H9 (cell line): Measurements from ENCODE around the gene SNX17. TPM values are rescaled to one million over a fixed set of nuclear protein-coding genes. Genes with fewer than 3 reads are reported as not detected.

Experiments
- DNase-seq: peaks from one replicate; pipeline ENCODE4 v3.0.0-alpha.2; 2017
- H2AFZ ChIP-seq: one replicate; pipeline ENCODE4 v1.6.1; 2013; ENCODE audit warnings: mild to moderate bottlenecking, low read length, control low read depth, moderate library complexity
- H2AK5ac ChIP-seq: 2 replicates; pipeline ENCODE4 v1.6.1; 2013; ENCODE audit warnings: low read length, control low read depth, mixed read lengths; ENCODE audit not compliant: insufficient read length
- H2BK120ac ChIP-seq: one replicate; pipeline ENCODE4 v1.6.1; 2013; ENCODE audit warnings: low read depth, mild to moderate bottlenecking, low read length, control low read depth, inconsistent platforms; ENCODE audit not compliant: poor library complexity, severe bottlenecking
- H2BK12ac ChIP-seq: 2 replicates; pipeline ENCODE4 v1.6.1; 2013; ENCODE audit warnings: low read length, control low read depth, mixed read lengths, low read depth; ENCODE audit not compliant: insufficient read length
- H2BK15ac ChIP-seq: 2 replicates; pipeline ENCODE4 v1.6.1; 2013; ENCODE audit warnings: low read depth, low read length, control low read depth
- H2BK20ac ChIP-seq: one replicate; pipeline ENCODE4 v1.6.1; 2013; ENCODE audit warnings: low read depth, mild to moderate bottlenecking, low read length, control low read depth, inconsistent platforms; ENCODE audit not compliant: poor library complexity, severe bottlenecking
- H2BK5ac ChIP-seq: 2 replicates; pipeline ENCODE4 v1.6.1; 2013; ENCODE audit warnings: low read length, control low read depth, mixed read lengths; ENCODE audit not compliant: insufficient read length
- H3K14ac ChIP-seq: 2 replicates; pipeline ENCODE4 v1.6.1; 2013; ENCODE audit warnings: low read length, control low read depth; ENCODE audit not compliant: insufficient read depth
- H3K18ac ChIP-seq: 2 replicates; pipeline ENCODE4 v1.6.1; 2013; ENCODE audit warnings: low read depth, mild to moderate bottlenecking, mixed read lengths, low read length, control low read depth; ENCODE audit not compliant: insufficient read length
- H3K23ac ChIP-seq: 2 replicates; pipeline ENCODE4 v1.6.1; 2013; ENCODE audit warnings: low read length, control low read depth, mixed read lengths, low read depth; ENCODE audit not compliant: insufficient read length
- H3K23me2 ChIP-seq: 2 replicates; pipeline ENCODE4 v1.6.1; 2013; ENCODE audit warnings: low read depth, mild to moderate bottlenecking, mixed read lengths, low read length, control low read depth; ENCODE audit not compliant: insufficient read length, poor library complexity, severe bottlenecking
- H3K27ac ChIP-seq: 2 replicates; pipeline ENCODE4 v1.5.1; 2013; ENCODE audit warnings: low read length, control low read depth, mixed read lengths, low read depth; ENCODE audit not compliant: insufficient read length
- H3K27me3 ChIP-seq: 2 replicates; pipeline ENCODE4 v1.6.1; 2013; ENCODE audit warnings: low read length, control low read depth, inconsistent platforms; ENCODE audit not compliant: insufficient read depth
- H3K4ac ChIP-seq: 2 replicates; pipeline ENCODE4 v1.6.1; 2013; ENCODE audit warnings: low read depth, mild to moderate bottlenecking, control low read depth, inconsistent platforms, low read length, moderate library complexity
- H3K4me1 ChIP-seq: 2 replicates; pipeline ENCODE4 v1.6.1; 2013; ENCODE audit warnings: low read length, control low read depth, inconsistent platforms; ENCODE audit not compliant: insufficient read depth
- H3K4me2 ChIP-seq: 2 replicates; pipeline ENCODE4 v1.6.1; 2013; ENCODE audit warnings: low read length, control low read depth, mixed read lengths; ENCODE audit not compliant: insufficient read length, insufficient read depth
- H3K56ac ChIP-seq: 2 replicates; pipeline ENCODE4 v1.6.1; 2013; ENCODE audit warnings: low read depth, mild to moderate bottlenecking, mixed read lengths, low read length, control low read depth; ENCODE audit not compliant: insufficient read length
- H3K79me1 ChIP-seq: 2 replicates; pipeline ENCODE4 v1.6.1; 2013; ENCODE audit warnings: low read depth, mild to moderate bottlenecking, moderate library complexity, low read length, control low read depth, inconsistent platforms; ENCODE audit not compliant: insufficient read depth, poor library complexity, severe bottlenecking
- H3K79me2 ChIP-seq: 2 replicates; pipeline ENCODE4 v1.6.1; 2013; ENCODE audit warnings: low read length, control low read depth, inconsistent platforms; ENCODE audit not compliant: insufficient read depth
- H3K9ac ChIP-seq: 2 replicates; pipeline ENCODE4 v1.6.1; 2013; ENCODE audit warnings: low read length, control low read depth, mixed read lengths; ENCODE audit not compliant: insufficient read length; ENCODE audit errors: extremely low read depth
- H3K9me3 ChIP-seq: one replicate; pipeline ENCODE4 v1.6.1; 2013; ENCODE audit warnings: low read depth, low read length, inconsistent platforms; ENCODE audit not compliant: control insufficient read depth
- H3T11ph ChIP-seq: one replicate; pipeline ENCODE4 v1.6.1; 2013; ENCODE audit warnings: mild to moderate bottlenecking, low read length, control low read depth, inconsistent platforms
- H4K20me1 ChIP-seq: one replicate; pipeline ENCODE4 v1.6.1; 2013; ENCODE audit not compliant: control insufficient read depth, insufficient read length, insufficient read depth
- H4K5ac ChIP-seq: 2 replicates; pipeline ENCODE4 v1.6.1; 2013; ENCODE audit warnings: low read depth, mild to moderate bottlenecking, mixed read lengths, low read length, control low read depth; ENCODE audit not compliant: insufficient read length
- H4K8ac ChIP-seq: replicated peaks from 2 replicates; pipeline ENCODE4 v1.6.1; 2013; ENCODE audit warnings: low read length, control low read depth, mixed read lengths, low read depth; ENCODE audit not compliant: insufficient read length
- H4K91ac ChIP-seq: 2 replicates; pipeline ENCODE4 v1.6.1; 2013; ENCODE audit warnings: low read depth, mild to moderate bottlenecking, moderate library complexity, mixed read lengths, low read length, control low read depth; ENCODE audit not compliant: insufficient read length
- H3K27ac Mint-ChIP-seq, 3 experiments: 2 replicates in 2 of 3; 3 replicates in 1 of 3; pipeline ENCODE4 v1.8.0; 2020 to 2021; ENCODE audit warnings: mixed read lengths in 3 of 3, mild to moderate bottlenecking in 1 of 3, moderate library complexity in 1 of 3
- H3K27me3 Mint-ChIP-seq: 2 replicates; pipeline ENCODE4 v1.8.0; 2021; ENCODE audit warnings: low read depth, mild to moderate bottlenecking, moderate library complexity, mixed read lengths
- H3K36me3 Mint-ChIP-seq, 3 experiments: 2 replicates in 2 of 3; 3 replicates in 1 of 3; pipeline ENCODE4 v1.8.0; 2020 to 2021; ENCODE audit warnings: low read depth in 3 of 3, mixed read lengths in 3 of 3; ENCODE audit not compliant: insufficient read depth in 1 of 3
- H3K4me1 Mint-ChIP-seq, 2 experiments: 2 replicates each; pipeline ENCODE4 v1.8.0; 2020; ENCODE audit warnings: mixed read lengths in 2 of 2
- H3K4me3 Mint-ChIP-seq, 2 experiments: 2 replicates in 1 of 2; 3 replicates in 1 of 2; pipeline ENCODE4 v1.8.0; 2020 to 2021; ENCODE audit warnings: mild to moderate bottlenecking in 2 of 2, mixed read lengths in 2 of 2, moderate library complexity in 1 of 2
- H3K9me3 Mint-ChIP-seq, 2 experiments: 2 replicates in 1 of 2; 3 replicates in 1 of 2; pipeline ENCODE4 v1.8.0; 2020; ENCODE audit warnings: mild to moderate bottlenecking in 2 of 2, mixed read lengths in 2 of 2, moderate library complexity in 1 of 2
- WGBS: extraction: QIAGEN DNeasy Blood & Tissue Kit; methylation state at CpG from one replicate; pipeline ENCODE4 v1.1.7; 2013; ENCODE audit warnings: missing lambda C conversion rate, low lambda C conversion rate, mixed read lengths; ENCODE audit not compliant: insufficient read length; ENCODE audit errors: extremely low coverage; 5-methylcytosine and 5-hydroxymethylcytosine counted together
- total RNA-seq: library from RNA; stranded (reverse); gene quantifications from 2 replicates; pipeline ENCODE4 v1.2.1, GENCODE V29; 2021
- TF ChIP-seq, protein P1 (sequence below): fragments of 200-600 bp; sonication (generic); conservative IDR thresholded peaks from 3 replicates; pipeline ENCODE4 v1.8.0; 2021; ENCODE audit warnings: antibody characterized with exemption, mild to moderate bottlenecking

Gene SNX17
- total RNA-seq, 1 experiment from 2014 or later, result 81.1 TPM

DNA sequence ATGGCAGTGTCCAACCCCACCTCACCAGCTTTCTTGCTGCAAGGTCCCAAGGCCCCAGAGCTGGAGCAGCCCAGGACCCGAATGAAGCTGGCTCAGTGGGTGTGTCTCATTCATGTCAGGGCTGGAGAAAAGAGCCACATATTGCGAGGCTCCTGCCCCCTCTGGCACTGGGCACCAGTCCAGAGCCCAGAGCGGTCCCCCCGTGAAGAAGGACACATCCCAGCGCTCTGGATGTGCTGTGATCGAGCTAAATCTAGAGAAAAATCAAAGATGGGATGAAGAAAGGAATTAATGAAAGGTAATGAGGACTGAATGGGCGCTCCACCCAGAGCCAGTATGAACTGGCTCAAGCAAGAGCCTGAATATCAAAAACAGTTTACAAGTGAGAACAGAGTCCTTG lies 34.2 kb upstream of the SNX17 start:
- H4K20me1 ChIP-seq, result no peaks in the 10 kb centered on the region
- no peak overlapping the region for H3K56ac ChIP-seq
- H2AFZ ChIP-seq, result no peak overlapping the region
- TF ChIP-seq, protein P1, sequence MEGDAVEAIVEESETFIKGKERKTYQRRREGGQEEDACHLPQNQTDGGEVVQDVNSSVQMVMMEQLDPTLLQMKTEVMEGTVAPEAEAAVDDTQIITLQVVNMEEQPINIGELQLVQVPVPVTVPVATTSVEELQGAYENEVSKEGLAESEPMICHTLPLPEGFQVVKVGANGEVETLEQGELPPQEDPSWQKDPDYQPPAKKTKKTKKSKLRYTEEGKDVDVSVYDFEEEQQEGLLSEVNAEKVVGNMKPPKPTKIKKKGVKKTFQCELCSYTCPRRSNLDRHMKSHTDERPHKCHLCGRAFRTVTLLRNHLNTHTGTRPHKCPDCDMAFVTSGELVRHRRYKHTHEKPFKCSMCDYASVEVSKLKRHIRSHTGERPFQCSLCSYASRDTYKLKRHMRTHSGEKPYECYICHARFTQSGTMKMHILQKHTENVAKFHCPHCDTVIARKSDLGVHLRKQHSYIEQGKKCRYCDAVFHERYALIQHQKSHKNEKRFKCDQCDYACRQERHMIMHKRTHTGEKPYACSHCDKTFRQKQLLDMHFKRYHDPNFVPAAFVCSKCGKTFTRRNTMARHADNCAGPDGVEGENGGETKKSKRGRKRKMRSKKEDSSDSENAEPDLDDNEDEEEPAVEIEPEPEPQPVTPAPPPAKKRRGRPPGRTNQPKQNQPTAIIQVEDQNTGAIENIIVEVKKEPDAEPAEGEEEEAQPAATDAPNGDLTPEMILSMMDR, result no peak
- no peak overlapping the region for H3K9ac ChIP-seq
- no peak overlapping the region for H2AK5ac ChIP-seq
- Mint-ChIP-seq H3K9me3 (no peaks in the 10 kb centered on the region), H3K27me3 (no peaks in the 10 kb centered on the region), H3K4me1 (no peaks in the 10 kb centered on the region), H3K27ac (no peak overlapping the region), H3K36me3 (peaks cover 41 to 79% (median 70%) of the 10 kb centered on the region in 3 experiments), H3K4me3 (no peak overlapping the region)
- no peak overlapping the region for H4K8ac ChIP-seq
- H3K9me3 ChIP-seq, result no peaks in the 10 kb centered on the region
- H3T11ph ChIP-seq, result no peak overlapping the region
- H2BK120ac ChIP-seq, result no peak overlapping the region
- H3K27me3 ChIP-seq, result no peaks in the 10 kb centered on the region
- no peak overlapping the region for H2BK12ac ChIP-seq
- H3K27ac ChIP-seq, result no peak overlapping the region
- no peaks in the 10 kb centered on the region for H3K4me1 ChIP-seq
- no peak overlapping the region for H3K18ac ChIP-seq
- H3K79me1 ChIP-seq, result no peaks in the 10 kb centered on the region
- no peak overlapping the region for H2BK20ac ChIP-seq
- H3K4me2 ChIP-seq, result no peak overlapping the region
- H3K23ac ChIP-seq, result no peak overlapping the region
- H3K4ac ChIP-seq, result no peak overlapping the region
- no CpG with 5 or more reads among the region's 7 CpGs for WGBS
- H4K5ac ChIP-seq, result no peak overlapping the region
- H3K23me2 ChIP-seq, result no peaks in the 10 kb centered on the region
- no peak overlapping the region for H3K14ac ChIP-seq
- H3K79me2 ChIP-seq, result no peaks in the 10 kb centered on the region
- DNase-seq, result no peak
- H4K91ac ChIP-seq, result no peak overlapping the region
- no peak overlapping the region for H2BK5ac ChIP-seq
- H2BK15ac ChIP-seq, result no peak overlapping the region
